Hepatic stellate cell (primary cell): ENCODE measurements around the gene CYBB.

Experiments
- DNase-seq: peaks from one replicate; pipeline ENCODE4 v3.0.0; 2011; ENCODE audit warnings: low spot score

The CYBB gene

DNA sequence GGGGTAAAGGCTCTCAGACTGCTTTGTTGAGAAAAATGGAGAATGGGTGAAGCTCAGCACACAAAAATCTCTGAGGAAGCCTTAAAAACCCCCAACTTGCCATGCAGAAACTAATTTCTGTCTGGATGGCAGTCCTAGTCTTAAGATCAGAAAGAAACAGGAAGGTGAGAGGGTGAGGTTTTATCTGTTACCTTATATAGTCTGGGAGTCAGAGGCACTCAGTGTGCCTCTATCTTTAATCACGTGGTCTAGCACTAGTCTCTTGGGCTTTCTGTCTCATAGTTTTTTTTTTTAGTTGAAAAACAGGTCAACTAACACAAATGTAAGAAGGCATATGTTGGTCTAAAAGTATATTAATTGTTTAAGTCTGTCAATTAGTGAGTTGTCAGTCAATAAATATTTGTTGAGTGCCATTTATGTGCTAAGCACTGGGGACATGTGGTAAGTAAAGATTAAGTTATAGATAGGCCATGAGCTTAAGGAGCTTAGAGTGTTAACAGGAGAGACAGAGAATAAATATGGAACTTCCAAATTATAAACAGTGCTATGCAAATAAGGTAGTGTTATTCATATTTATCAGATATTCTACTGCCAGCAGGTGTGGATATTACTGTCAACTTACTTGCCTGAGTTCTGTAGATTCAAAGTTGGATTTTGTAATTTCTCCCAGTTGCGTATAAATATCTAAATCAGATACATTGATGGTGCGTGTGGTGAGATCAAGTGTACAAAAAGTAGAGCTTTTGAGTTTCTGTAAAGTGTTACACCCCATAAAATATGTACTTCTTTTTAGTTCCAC is 7.0 kb downstream of the CYBB start:
- DNase-seq: no peak

DNA sequence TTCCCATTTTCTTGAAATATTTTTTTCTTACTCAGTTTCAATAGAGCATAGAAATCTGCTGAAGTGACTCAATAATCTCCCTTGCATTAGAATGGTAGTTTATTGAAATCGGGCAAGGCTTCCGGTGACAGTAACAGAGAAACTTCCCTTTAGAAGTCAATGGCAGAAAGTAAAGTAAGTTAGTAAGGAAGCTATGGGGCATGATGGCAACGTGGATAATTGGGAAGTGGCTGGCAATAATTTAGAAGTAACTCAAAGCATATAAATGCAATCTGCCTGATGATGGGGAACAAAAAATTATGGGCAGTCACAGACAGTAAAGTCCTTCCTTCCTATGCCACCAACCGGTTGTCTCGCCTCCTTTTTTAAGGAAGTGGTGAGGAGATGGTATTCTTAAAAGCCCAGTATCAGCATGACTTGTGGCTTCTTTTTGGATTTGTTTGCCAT is 7.6 kb downstream of the CYBB start:
- DNase-seq: no peak

DNA sequence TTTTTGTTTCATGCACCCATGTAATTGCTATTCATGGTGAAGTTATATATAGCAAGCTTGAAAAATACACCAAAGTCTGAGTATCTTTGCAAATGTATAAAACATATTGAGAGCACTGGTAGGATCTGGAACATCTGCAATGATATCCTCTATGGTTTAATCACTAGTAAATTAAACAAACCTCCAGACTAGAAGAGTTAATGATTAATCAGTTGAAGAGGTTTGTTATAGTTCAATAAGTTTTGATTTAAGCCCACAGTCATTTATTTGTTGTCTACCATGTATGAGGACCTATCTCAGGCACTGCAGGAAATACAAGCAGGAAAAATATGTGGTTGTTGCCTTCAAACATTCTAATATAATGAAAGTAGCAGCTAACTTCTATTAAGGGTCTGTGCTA is 16.5 kb downstream of the CYBB start:
- DNase-seq: no peak

GRCh38 chrX:37796805-37797204 is 16.9 kb downstream of the CYBB start:
- DNase-seq: no peak

DNA sequence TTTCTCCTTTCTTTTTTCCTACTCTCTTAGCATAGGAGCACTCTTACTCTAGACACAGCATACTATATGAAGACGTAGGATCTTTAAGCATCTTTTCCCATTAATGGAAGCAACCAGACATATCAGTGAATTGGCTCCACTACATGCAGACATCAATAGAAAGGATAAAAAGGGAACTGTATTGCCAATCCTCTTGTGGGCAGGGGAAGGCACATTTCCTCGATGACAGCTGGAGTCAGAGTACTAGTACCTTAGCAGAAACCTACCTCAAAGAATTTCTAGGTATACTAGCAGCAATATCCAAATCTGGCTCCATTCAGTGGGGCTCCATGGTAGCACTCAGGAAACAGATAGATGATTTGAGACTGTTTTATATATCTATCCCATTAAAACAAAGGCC is 20.1 kb downstream of the CYBB start:
- no peak for DNase-seq

DNA sequence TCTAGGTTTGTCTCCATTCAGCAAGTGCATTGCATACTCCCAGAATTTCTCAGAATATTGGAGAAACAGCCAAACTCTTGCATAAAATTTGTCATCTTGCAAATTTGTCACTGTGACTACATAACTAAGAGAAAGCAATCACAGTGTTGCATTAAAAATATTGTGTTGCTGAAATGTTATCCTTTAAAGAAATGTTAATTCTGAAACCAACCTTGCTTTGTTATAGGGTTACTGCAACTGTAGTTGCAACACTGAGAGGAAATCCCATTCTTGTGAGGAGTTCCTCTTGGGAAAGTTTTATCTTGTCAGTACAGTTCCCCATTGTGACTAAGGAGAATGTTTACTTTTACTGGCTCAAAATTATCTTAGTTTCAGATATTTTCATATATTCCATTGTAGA is 20.9 kb downstream of the CYBB start:
- no peak for DNase-seq

DNA sequence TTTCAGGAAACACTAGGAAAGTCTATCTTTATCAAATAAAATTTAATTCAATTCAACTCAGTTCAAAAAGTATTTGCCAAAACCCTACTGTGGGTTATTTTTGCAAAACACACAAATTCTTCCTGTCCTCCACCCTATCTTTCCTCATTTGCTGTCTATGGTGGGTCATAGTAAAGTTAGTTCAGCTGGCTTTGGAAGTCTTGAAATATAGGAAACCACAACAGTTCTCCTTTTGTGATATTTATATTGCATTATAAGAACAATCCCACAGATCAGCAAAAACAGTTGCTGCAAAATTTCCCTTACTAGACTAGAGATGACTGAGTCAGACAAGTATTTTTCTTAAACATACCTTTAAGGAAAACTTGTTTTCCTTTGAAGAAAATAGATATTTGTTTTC is 22.2 kb downstream of the CYBB start:
- DNase-seq: no peak

DNA sequence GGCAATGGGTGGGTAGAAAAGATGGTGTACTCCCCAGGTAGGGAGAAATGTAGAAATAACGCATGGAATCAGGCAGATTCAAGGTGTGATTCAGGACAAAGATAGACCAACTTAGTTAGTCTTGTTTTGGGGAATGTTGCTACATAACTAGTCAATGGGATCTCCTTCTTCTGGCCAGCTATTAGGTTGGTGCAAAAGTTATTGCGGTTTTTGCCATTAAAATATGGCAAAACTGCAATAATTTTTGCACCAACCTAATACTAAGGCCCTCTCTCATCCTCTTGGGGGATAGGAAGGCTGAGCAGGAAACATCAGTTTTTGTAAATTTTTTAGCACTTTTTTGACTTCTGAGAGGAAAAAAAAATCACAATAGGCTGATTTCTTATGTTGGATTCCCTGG is 23.2 kb downstream of the CYBB start:
- DNase-seq: no peak

GRCh38 chrX:37809970-37810369 is 30.1 kb downstream of the CYBB start:
- DNase-seq: no peak

GRCh38 chrX:37812110-37812509 is 32.3 kb downstream of the CYBB start:
- DNase-seq: no peak

DNA sequence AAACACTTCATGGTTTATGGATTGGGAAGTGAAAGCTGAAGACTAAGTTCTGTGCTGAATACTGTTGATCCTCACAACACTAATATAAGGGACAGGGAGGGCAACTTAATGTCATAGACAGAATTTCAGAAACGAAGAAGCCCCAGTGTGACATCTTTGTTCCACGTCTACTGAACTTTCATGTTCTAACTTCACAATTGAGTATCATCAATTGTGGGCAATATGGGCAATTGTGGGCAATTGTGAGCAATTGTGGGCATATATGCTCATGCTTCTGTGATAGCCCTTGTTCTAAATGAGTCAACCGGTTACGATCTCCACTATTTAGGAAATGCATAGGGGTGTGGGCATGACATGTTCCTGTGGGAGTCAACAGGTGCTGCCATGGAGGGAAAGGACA is 33.7 kb downstream of the CYBB start:
- no peak for DNase-seq

DNA sequence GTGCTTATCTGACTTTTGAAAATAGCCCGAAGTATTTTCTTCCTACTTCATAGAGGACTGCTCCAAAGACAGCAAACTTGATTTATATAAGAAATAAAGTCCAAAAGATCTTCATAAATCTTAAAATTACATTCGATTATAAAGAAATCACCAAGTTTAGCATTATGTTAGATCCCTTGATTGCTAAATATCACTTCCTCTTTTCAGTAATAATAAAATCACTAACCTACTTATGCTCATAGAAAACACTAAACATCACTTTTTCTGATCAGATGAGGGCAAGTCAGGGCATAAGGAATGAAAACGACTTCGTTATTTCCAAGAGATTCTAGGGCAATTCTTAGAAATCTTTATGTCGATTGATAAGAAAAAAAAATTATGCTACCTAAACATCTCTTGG is 35.5 kb downstream of the CYBB start:
- no peak for DNase-seq

GRCh38 chrX:37816766-37817165 is 36.9 kb downstream of the CYBB start:
- DNase-seq: no peak

GRCh38 chrX:37817176-37817575 is 37.3 kb downstream of the CYBB start:
- no peak for DNase-seq

DNA sequence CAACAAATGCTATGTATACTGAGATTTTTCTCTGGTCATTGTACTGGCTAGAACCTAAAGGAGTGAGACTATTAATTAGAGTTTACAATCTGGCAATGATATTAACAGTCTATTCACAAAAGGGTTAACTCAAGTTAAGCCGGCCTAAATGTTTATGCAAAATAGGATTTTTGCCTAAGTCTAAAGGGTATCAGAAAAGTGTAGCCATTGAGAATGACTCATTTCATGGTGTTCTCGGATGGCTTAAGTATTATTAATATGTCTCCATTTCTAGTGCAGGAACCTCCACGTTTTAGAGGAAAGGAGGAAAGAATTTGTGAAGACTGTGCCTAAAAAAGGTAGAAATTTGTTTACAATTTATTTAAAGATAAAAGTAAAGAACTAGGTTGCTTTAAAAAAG is 37.7 kb downstream of the CYBB start:
- no peak for DNase-seq

GRCh38 chrX:37818031-37818430 is 38.2 kb downstream of the CYBB start:
- DNase-seq: no peak

DNA sequence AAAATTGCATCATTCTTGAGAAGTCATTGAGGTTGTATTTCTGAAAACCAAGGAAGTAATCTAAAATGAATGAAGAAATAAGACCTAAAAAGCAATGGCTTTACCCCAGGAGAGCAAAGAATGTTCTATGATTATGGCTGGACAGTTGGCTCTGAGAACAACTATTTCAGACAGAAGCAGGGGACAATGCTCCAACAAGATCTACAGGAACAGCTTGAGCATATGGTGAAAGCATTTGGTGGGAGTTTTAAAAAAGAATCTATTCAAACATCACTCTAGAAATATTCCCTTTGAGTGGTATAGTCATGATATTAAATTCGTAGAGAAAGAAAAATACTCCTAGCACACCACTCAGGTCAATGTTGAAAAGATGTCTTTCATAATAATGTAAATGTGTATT is 40.8 kb downstream of the CYBB start:
- no peak for DNase-seq

GRCh38 chrX:37824491-37825214 is 44.8 kb downstream of the CYBB start:
- DNase-seq: no peak

GRCh38 chrX:37825215-37825842 is 45.5 kb downstream of the CYBB start:
- peak; percentile 7 for DNase-seq

- no peak for DNase-seq
These were observed 49.9 kb downstream of the CYBB start for GRCh38 chrX:37829721-37830120.

GRCh38 chrX:37830371-37830770 is 50.5 kb downstream of the CYBB start:
- DNase-seq: no peak

- DNase-seq: no peak
These were observed 55.1 kb downstream of the CYBB start for GRCh38 chrX:37834937-37835336.

- no peak for DNase-seq
These were observed 61.1 kb downstream of the CYBB start for GRCh38 chrX:37840931-37841330.
